HepG2 (cell line): ENCODE results near the gene HPS1. TPM values are rescaled to one million over a fixed set of nuclear protein-coding genes. Genes with fewer than 3 reads are reported as not detected.
A peak's percentile ranks its signal among the peaks of the same experiment; 100 is the strongest.

ENCODE experiments used
- ATF7 ChIP-seq, 2 experiments: fragments of 450-650 bp in 1 of 2; sonication (generic) in 1 of 2; formaldehyde crosslinking in 1 of 2; IDR thresholded peaks; 2 replicates each; pipeline versions ENCODE4 v1.4.0 to v1.6.1; 2016 to 2020; ENCODE audit warnings: antibody characterized with exemption in 1 of 2, mild to moderate bottlenecking in 1 of 2, missing genetic modification reagents in 1 of 2
- CENPX ChIP-seq: sonication (generic); formaldehyde crosslinking; IDR thresholded peaks from 2 replicates; pipeline ENCODE4 v1.9.0; 2021; ENCODE audit warnings: mild to moderate bottlenecking, missing genetic modification reagents, moderate library complexity
- CHD2 ChIP-seq: IDR thresholded peaks from 2 replicates; pipeline ENCODE4 v1.6.1; 2011; ENCODE audit warnings: low read depth, low read length, improper control_type of control experiment
- MEIS2 ChIP-seq: sonication (generic); formaldehyde crosslinking; IDR thresholded peaks from 2 replicates; pipeline ENCODE4 v1.9.0; 2021; ENCODE audit warnings: mild to moderate bottlenecking, missing genetic modification reagents
- NFE2L2 ChIP-seq: fragments of 150-350 bp; IDR thresholded peaks from 2 replicates; pipeline ENCODE4 v1.6.1; 2014; ENCODE audit warnings: low read length
- PRDM15 ChIP-seq: sonication (generic); formaldehyde crosslinking; IDR thresholded peaks from 2 replicates; pipeline ENCODE4 v1.4.0; 2020; ENCODE audit warnings: missing genetic modification reagents
- SAFB2 ChIP-seq: sonication (generic); formaldehyde crosslinking; IDR thresholded peaks from 2 replicates; pipeline ENCODE4 v1.5.1; 2020; ENCODE audit warnings: missing genetic modification reagents, low read depth, mild to moderate bottlenecking, borderline replicate concordance
- TCF12 ChIP-seq, 2 experiments: fragments of 450-650 bp in 1 of 2; sonication (generic) in 1 of 2; formaldehyde crosslinking in 1 of 2; IDR thresholded peaks; 2 replicates each; pipeline versions ENCODE4 v1.6.1 to v1.8.0; 2017 to 2022; ENCODE audit warnings: antibody characterized with exemption in 1 of 2, mild to moderate bottlenecking in 1 of 2, missing genetic modification reagents in 1 of 2, moderate library complexity in 1 of 2
- TGIF2 ChIP-seq: IDR thresholded peaks from 2 replicates; pipeline ENCODE4 v1.6.1; 2016; ENCODE audit warnings: control low read depth, missing compliant biosample characterization
- ZC3H4 ChIP-seq: sonication (generic); formaldehyde crosslinking; IDR thresholded peaks from 2 replicates; pipeline ENCODE4 v1.4.0; 2020; ENCODE audit warnings: missing genetic modification reagents, borderline replicate concordance
- ZMYM3 ChIP-seq: sonication (generic); formaldehyde crosslinking; IDR thresholded peaks from 2 replicates; pipeline ENCODE4 v1.5.1; 2020; ENCODE audit warnings: mild to moderate bottlenecking, missing genetic modification reagents
- ZNF552 ChIP-seq: sonication (generic); formaldehyde crosslinking; IDR thresholded peaks from 2 replicates; pipeline ENCODE4 v1.9.0; 2022; ENCODE audit warnings: missing genetic modification reagents, mild to moderate bottlenecking, borderline replicate concordance
- ZNF768 ChIP-seq: sonication (generic); formaldehyde crosslinking; IDR thresholded peaks from 2 replicates; pipeline ENCODE4 v1.4.0; 2020; ENCODE audit warnings: missing genetic modification reagents
- polyA plus RNA-seq, 8 experiments: library from polyadenylated mRNA; depleted of rRNA in 3 of 8; stranded (reverse) in 7 of 8; unstranded in 1 of 8; fragments of >200 nt; fragmentation: Illumina TruSeq in 4 of 8; extraction: Trizol in 4 of 8; gene quantifications; 2 replicates each; pipeline versions ENCODE4 v1.2.1 to v1.2.3, GENCODE V29; 2011 to 2016; ENCODE audit warnings: low read depth in 4 of 8, missing spikeins in 1 of 8, mixed read lengths in 1 of 8; ENCODE audit not compliant: insufficient read depth in 1 of 8
- total RNA-seq, 5 experiments: library from RNA; depleted of rRNA; stranded (reverse); fragments of >200 nt; fragmentation: Illumina TruSeq; extraction: Trizol; gene quantifications; 2 replicates each; pipeline ENCODE4 v1.2.3, GENCODE V29; 2016; ENCODE audit warnings: low read depth in 1 of 5
- TF ChIP-seq, protein P1 (sequence below): sonication (generic); formaldehyde crosslinking; IDR thresholded peaks from 2 replicates; pipeline ENCODE4 v1.5.0; 2020; ENCODE audit warnings: missing genetic modification reagents
- TF ChIP-seq, protein P2 (sequence below): IDR thresholded peaks from 2 replicates; pipeline ENCODE4 v1.6.1; 2016; ENCODE audit warnings: missing genetic modification reagents, missing compliant biosample characterization
- TF ChIP-seq, protein P3 (sequence below): IDR thresholded peaks from 2 replicates; pipeline ENCODE4 v1.6.1; 2016; ENCODE audit warnings: low read depth, missing genetic modification reagents, missing compliant biosample characterization

Gene HPS1
- total and polyA plus RNA-seq, 2 of the 13 experiments (the other 11 are each of a cell fraction or from before 2014, with no cell fraction given), result 24.6 to 25.8 TPM

DNA sequence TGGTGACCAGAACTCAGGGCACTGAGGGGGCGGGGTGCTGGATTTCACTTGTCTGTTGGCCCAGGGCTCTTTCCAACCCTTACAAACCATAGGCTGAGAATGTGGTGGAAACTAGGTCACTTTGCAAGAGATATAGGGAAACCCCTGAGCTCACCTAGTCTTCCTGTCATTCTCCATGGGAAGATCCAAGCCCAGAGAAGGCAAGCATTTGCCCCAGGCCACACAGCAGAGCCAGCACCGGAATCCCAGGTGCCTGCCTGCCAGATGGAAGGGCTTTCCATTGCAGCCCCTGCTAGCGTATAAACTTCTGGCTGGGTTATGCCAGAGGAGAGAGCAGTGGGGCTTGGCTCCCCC lies 32.2 kb downstream of the HPS1 start (continued):
- TF ChIP-seq ZMYM3 (CRISPR knock-in tag), result peak; percentile 93
- TF ChIP-seq, protein P1, sequence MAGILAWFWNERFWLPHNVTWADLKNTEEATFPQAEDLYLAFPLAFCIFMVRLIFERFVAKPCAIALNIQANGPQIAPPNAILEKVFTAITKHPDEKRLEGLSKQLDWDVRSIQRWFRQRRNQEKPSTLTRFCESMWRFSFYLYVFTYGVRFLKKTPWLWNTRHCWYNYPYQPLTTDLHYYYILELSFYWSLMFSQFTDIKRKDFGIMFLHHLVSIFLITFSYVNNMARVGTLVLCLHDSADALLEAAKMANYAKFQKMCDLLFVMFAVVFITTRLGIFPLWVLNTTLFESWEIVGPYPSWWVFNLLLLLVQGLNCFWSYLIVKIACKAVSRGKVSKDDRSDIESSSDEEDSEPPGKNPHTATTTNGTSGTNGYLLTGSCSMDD, result no peak
- TF ChIP-seq NFE2L2, result no peak
- TF ChIP-seq, protein P2, sequence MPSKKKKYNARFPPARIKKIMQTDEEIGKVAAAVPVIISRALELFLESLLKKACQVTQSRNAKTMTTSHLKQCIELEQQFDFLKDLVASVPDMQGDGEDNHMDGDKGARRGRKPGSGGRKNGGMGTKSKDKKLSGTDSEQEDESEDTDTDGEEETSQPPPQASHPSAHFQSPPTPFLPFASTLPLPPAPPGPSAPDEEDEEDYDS (CRISPR knock-in tag), result no peak
- TF ChIP-seq ATF7 (IDR thresholded peaks at IDR 0.05), result no peak
- TF ChIP-seq ATF7 (CRISPR knock-in tag; IDR thresholded peaks at IDR 0.05), result no peak
- TF ChIP-seq ZNF768, result peak; percentile 100
- no peak for TF ChIP-seq TGIF2
- no peak for TF ChIP-seq SAFB2
- no peak for TF ChIP-seq CENPX (CRISPR knock-in tag)
- TF ChIP-seq ZC3H4 (CRISPR knock-in tag), result no peak
- TF ChIP-seq, protein P3, sequence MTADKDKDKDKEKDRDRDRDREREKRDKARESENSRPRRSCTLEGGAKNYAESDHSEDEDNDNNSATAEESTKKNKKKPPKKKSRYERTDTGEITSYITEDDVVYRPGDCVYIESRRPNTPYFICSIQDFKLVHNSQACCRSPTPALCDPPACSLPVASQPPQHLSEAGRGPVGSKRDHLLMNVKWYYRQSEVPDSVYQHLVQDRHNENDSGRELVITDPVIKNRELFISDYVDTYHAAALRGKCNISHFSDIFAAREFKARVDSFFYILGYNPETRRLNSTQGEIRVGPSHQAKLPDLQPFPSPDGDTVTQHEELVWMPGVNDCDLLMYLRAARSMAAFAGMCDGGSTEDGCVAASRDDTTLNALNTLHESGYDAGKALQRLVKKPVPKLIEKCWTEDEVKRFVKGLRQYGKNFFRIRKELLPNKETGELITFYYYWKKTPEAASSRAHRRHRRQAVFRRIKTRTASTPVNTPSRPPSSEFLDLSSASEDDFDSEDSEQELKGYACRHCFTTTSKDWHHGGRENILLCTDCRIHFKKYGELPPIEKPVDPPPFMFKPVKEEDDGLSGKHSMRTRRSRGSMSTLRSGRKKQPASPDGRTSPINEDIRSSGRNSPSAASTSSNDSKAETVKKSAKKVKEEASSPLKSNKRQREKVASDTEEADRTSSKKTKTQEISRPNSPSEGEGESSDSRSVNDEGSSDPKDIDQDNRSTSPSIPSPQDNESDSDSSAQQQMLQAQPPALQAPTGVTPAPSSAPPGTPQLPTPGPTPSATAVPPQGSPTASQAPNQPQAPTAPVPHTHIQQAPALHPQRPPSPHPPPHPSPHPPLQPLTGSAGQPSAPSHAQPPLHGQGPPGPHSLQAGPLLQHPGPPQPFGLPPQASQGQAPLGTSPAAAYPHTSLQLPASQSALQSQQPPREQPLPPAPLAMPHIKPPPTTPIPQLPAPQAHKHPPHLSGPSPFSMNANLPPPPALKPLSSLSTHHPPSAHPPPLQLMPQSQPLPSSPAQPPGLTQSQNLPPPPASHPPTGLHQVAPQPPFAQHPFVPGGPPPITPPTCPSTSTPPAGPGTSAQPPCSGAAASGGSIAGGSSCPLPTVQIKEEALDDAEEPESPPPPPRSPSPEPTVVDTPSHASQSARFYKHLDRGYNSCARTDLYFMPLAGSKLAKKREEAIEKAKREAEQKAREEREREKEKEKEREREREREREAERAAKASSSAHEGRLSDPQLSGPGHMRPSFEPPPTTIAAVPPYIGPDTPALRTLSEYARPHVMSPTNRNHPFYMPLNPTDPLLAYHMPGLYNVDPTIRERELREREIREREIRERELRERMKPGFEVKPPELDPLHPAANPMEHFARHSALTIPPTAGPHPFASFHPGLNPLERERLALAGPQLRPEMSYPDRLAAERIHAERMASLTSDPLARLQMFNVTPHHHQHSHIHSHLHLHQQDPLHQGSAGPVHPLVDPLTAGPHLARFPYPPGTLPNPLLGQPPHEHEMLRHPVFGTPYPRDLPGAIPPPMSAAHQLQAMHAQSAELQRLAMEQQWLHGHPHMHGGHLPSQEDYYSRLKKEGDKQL, result no peak
- TF ChIP-seq MEIS2 (CRISPR knock-in tag), result no peak
- TF ChIP-seq ZNF552 (CRISPR knock-in tag), result 0 out of 2 replicates have a peak, but pooled peaks have one; percentile 8
- no peak for TF ChIP-seq PRDM15 (CRISPR knock-in tag)
- TF ChIP-seq TCF12 (IDR thresholded peaks at IDR 0.05), result no peak
- no peak for TF ChIP-seq TCF12 (CRISPR knock-in tag; IDR thresholded peaks at IDR 0.05)
- no peak for TF ChIP-seq CHD2
